HG03565 (cell line): ENCODE results near the gene ANK2.

Source experiments
- ATAC-seq: cut with Tn5 transposase; IDR thresholded peaks from one replicate; pipeline ENCODE4 v1.9.1; 2021; ENCODE audit warnings: mild to moderate bottlenecking, moderate library complexity; ENCODE audit not compliant: unreplicated experiment

ANK2 gene

GRCh38 chr4:113273721-113274220 is 224.3 kb downstream of the ANK2 start:
- no peak for ATAC-seq

- ATAC-seq: no peak
These were observed 227.2 kb downstream of the ANK2 start for GRCh38 chr4:113276464-113277170.

- ATAC-seq: peak; percentile 98
These were observed 229.0 kb downstream of the ANK2 start for GRCh38 chr4:113278324-113278934.

GRCh38 chr4:113285501-113285900 is 236.0 kb downstream of the ANK2 start:
- no peak for ATAC-seq

- ATAC-seq: no peak
These were observed 238.8 kb downstream of the ANK2 start for GRCh38 chr4:113288257-113288656.

- ATAC-seq: no peak
These were observed 239.2 kb downstream of the ANK2 start for GRCh38 chr4:113288696-113289095.

- ATAC-seq: no peak
These were observed 240.3 kb downstream of the ANK2 start for GRCh38 chr4:113289766-113290165.

GRCh38 chr4:113290666-113291065 is 241.2 kb downstream of the ANK2 start:
- ATAC-seq: no peak

- ATAC-seq: no peak
These were observed 243.1 kb downstream of the ANK2 start for GRCh38 chr4:113292371-113293042.

- ATAC-seq: no peak
These were observed 243.6 kb downstream of the ANK2 start for GRCh38 chr4:113293043-113293560.

- no peak for ATAC-seq
These were observed 244.2 kb downstream of the ANK2 start for GRCh38 chr4:113293674-113294073.

- ATAC-seq: no peak
These were observed 245.5 kb downstream of the ANK2 start for GRCh38 chr4:113294908-113295307.

- no peak for ATAC-seq
These were observed 251.0 kb downstream of the ANK2 start for GRCh38 chr4:113300471-113300928.

GRCh38 chr4:113302051-113302450 is 252.6 kb downstream of the ANK2 start:
- no peak for ATAC-seq

- ATAC-seq: no peak
These were observed 253.9 kb downstream of the ANK2 start for GRCh38 chr4:113303315-113303714.

GRCh38 chr4:113311047-113311446 is 261.6 kb downstream of the ANK2 start:
- no peak for ATAC-seq

GRCh38 chr4:113312529-113312928 is 263.1 kb downstream of the ANK2 start:
- ATAC-seq: no peak

- no peak for ATAC-seq
These were observed 265.0 kb downstream of the ANK2 start for GRCh38 chr4:113314426-113314825.

- peak; percentile 96 for ATAC-seq
These were observed 267.4 kb downstream of the ANK2 start for GRCh38 chr4:113316879-113317278.

- ATAC-seq: no peak
These were observed 268.1 kb downstream of the ANK2 start for GRCh38 chr4:113317523-113317922.

GRCh38 chr4:113322736-113323135 is 273.3 kb downstream of the ANK2 start:
- no peak for ATAC-seq
